GM18505 (cell line): Measurements from ENCODE around the gene NANS.
A peak's percentile ranks its signal among the peaks of the same experiment; 100 is the strongest.
"Not testable (repeated sequence)": the region's sequence is repeated elsewhere in the genome, so short reads cannot be mapped to it uniquely, and the experiment has no call there.

ENCODE experiments used
- ATAC-seq: cut with Tn5 transposase; IDR thresholded peaks from one replicate; pipeline ENCODE4 v1.9.1; 2021; ENCODE audit not compliant: unreplicated experiment
- POLR2A ChIP-seq: IDR thresholded peaks from 4 replicates; pipeline ENCODE4 v1.6.1; 2011; ENCODE audit warnings: borderline replicate concordance; ENCODE audit not compliant: insufficient read depth, insufficient read length; ENCODE audit errors: extremely low read depth

The NANS gene

GRCh38 chr9:98056269-98057137 is at the start of gene NANS:
TSS of gene NANS (plus strand) at chr9:98056732. CDS start at chr9:98056809, 77 bp downstream.
- TF ChIP-seq POLR2A: peak; percentile 96
- peak; percentile 95 for ATAC-seq

- ATAC-seq: no peak
- no peak for TF ChIP-seq POLR2A
Measured at GRCh38 chr9:98007251-98007928, 49.1 kb upstream of the NANS start.

GRCh38 chr9:98008764-98009163 is 47.8 kb upstream of the NANS start:
- ATAC-seq: no peak

GRCh38 chr9:98009437-98009836 is 47.1 kb upstream of the NANS start:
- no peak for TF ChIP-seq POLR2A
- ATAC-seq: no peak

More at GRCh38 chr9:98008764-98009163, 47.8 kb upstream of the NANS start:
- no peak for TF ChIP-seq POLR2A

- TF ChIP-seq POLR2A: no peak
- no peak for ATAC-seq
Measured at GRCh38 chr9:98009936-98010335, 46.6 kb upstream of the NANS start.

- no peak for TF ChIP-seq POLR2A
- peak; percentile 81 for ATAC-seq
Measured at GRCh38 chr9:98010445-98010844, 46.1 kb upstream of the NANS start.

- no peak for ATAC-seq
- TF ChIP-seq POLR2A: no peak
Measured at GRCh38 chr9:98011122-98011521, 45.4 kb upstream of the NANS start.

- no peak for ATAC-seq
- TF ChIP-seq POLR2A: no peak
Measured at GRCh38 chr9:98016137-98016680, 40.3 kb upstream of the NANS start.

- TF ChIP-seq POLR2A: no peak
- ATAC-seq: no peak
Measured at GRCh38 chr9:98017306-98017705, 39.2 kb upstream of the NANS start.

- no peak for ATAC-seq
- TF ChIP-seq POLR2A: no peak
Measured at GRCh38 chr9:98018347-98018746, 38.2 kb upstream of the NANS start.

GRCh38 chr9:98019098-98019497 is 37.4 kb upstream of the NANS start:
- TF ChIP-seq POLR2A: no peak

GRCh38 chr9:98019869-98020268 is 36.7 kb upstream of the NANS start:
- not testable (repeated sequence) for ATAC-seq

More at GRCh38 chr9:98019098-98019497, 37.4 kb upstream of the NANS start:
- no peak for ATAC-seq

- TF ChIP-seq POLR2A: no peak
- ATAC-seq: no peak
Measured at GRCh38 chr9:98020476-98021145, 35.9 kb upstream of the NANS start.
